Erythroblast (primary cell): Measurements from ENCODE around the gene FAM32A.

Experiments used
- GATA1 ChIP-seq: IDR thresholded peaks from 2 replicates; pipeline ENCODE4 v1.6.1; 2011; ENCODE audit warnings: low read depth, mild to moderate bottlenecking, control low read depth, low read length, moderate library complexity
- POLR2A ChIP-seq: IDR thresholded peaks from 2 replicates; pipeline ENCODE4 v1.6.1; 2011; ENCODE audit warnings: mild to moderate bottlenecking, low read length

GRCh38 chr19:16136185-16136999 is 48.8 kb upstream of the FAM32A start:
- TF ChIP-seq POLR2A (no peak), GATA1 (no peak)
